ENCODE data around the gene AFDN.

DNA sequence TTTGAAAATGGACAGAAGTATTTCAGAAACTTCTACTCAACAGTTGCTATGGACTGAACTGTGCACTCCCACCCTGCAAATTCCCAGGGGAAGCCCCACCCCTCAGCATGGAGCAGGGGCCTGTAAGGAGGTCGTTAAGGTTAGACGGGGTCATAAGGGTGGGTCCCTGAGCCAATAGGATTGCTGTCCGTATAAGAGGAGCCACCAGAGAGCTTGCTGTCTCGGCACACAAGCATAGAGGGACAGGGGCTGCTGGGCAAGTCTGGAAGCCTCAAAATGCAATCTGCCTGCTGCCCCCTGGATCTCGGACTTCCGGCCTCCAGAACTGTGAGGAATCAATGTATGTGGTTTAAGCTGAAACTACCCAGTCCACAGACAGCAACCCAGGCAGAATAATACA lies 37.4 kb upstream of the AFDN start:
- TF ChIP-seq POLR2A (IDR thresholded peaks at IDR 0.05) (no peak), POLR2AphosphoS5 (IDR thresholded peaks at IDR 0.05) (no peak)
